ENCODE data around the gene STARD4.

DNA sequence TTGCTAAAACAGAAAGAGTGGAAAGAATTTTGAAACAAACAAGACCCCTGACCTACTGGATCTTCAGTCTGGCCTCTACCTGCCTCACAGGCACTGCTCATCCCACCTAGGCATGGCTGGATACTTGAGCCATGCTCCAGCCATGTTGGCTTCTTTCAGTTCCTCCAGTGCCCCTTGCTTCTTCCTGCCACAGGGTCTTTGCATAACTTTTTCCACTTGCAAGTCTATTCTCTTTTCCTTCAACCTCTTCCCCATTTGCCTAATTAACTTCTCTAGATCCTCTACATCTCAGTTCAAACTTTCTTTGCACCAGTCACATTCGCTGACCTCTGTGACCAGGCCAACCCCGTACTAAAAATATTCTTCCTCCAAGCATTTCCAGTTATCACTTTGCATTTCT, 50.4 kb downstream of the STARD4 start:
- no peak for TF ChIP-seq POLR2A (IDR thresholded peaks at IDR 0.05)
- TF ChIP-seq, protein P1, sequence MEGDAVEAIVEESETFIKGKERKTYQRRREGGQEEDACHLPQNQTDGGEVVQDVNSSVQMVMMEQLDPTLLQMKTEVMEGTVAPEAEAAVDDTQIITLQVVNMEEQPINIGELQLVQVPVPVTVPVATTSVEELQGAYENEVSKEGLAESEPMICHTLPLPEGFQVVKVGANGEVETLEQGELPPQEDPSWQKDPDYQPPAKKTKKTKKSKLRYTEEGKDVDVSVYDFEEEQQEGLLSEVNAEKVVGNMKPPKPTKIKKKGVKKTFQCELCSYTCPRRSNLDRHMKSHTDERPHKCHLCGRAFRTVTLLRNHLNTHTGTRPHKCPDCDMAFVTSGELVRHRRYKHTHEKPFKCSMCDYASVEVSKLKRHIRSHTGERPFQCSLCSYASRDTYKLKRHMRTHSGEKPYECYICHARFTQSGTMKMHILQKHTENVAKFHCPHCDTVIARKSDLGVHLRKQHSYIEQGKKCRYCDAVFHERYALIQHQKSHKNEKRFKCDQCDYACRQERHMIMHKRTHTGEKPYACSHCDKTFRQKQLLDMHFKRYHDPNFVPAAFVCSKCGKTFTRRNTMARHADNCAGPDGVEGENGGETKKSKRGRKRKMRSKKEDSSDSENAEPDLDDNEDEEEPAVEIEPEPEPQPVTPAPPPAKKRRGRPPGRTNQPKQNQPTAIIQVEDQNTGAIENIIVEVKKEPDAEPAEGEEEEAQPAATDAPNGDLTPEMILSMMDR (IDR thresholded peaks at IDR 0.05): no peak

Data from esophagus squamous epithelium (tissue), 4 donors.